Measurements from ENCODE around the gene CACNB2.

The CACNB2 gene

DNA sequence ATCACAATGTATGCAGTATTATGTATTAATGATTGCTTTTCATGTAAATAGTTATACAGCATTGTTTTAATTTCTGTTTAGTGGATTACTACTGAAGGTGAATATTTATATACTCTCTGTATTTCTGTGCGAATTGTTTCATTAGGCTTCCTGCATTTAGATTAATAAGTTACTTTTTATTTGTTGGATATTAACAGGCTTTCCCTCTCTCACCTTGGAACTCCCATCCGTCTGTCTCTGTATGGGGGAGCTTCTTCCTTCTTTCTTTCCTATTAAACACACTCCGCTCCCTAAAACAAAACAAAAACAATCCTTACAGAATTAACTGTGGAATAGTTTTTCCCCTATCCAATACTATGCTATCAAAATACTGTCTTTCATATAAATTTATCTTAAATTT, 205.1 kb downstream of the CACNB2 start:
- no peak for DNase-seq

DNA sequence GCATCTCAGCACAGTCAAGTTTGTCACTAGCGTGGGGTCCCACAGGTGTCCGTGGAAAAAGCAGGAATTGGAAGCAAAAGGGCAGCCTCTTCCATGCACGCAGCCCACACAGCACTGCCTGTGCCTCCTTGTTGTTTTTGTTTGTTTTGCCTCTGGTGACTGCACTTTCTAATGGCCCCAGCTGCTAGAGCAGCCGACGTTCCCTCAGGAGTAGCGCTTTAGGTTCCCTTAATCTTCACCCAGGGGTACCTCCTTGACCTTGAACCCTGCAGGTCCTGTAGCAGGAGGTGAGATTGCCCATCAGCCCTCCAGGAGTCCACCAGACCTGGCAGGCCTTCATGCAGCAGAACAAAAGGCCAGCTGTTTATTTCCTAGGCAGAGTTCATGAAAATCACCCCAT, 210.1 kb downstream of the CACNB2 start:
- no peak for DNase-seq

DNA sequence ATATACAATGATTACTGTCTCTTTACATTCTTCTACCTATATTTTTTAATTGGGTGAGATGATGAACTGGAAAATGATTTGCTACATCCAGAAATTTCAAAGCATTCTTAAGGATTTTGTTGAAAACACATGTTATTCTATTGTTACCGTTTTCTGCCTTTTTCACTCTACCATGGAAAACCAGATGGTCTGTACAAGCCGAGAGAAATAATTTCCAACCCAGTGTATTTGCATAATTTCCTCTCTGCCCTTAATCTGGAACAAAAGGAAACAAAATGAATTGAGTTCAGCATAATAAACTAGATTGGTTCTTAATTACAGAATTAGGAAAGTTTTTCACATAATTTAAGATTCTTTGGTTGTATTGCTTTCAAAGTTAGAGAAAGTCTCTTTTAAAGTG, 211.2 kb downstream of the CACNB2 start:
- DNase-seq: no peak

DNA sequence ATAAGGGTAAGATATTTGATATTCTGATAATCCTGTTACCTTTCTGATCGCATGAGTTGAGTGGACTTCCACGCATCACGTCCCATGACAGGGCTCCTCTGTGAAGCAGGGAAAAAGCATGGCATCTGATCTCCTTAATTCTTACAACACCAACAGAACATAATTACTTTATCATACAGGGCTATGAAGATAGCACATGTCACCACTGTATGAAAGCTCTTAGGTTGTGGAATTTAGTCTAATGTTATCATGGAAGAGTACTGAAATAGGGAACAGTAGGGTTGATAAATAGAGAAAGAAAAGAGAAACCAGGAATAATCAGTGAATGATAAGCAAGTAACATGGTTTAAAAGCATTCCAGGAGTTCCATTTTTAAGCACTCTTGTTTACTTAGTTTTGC, 212.0 kb downstream of the CACNB2 start:
- no peak for DNase-seq

DNA sequence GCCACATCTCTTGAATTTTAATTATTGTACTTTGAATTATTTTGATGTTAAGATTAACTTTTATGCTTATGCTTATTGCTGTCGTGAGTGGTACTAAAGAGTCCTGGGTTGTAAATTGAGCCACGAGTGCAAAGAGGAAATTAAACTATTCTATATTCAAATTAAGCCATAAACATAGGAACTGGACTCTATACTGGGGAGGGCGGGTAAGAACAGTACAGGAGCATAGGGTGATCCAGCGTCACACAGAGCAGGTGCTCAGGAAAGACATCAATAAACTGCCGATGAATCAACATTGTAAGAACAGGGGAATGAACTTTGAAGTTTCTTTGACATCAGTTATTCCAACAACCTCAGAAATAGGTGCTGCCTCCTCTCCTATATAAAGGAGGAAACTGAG, 219.6 kb downstream of the CACNB2 start:
- no peak for DNase-seq

DNA sequence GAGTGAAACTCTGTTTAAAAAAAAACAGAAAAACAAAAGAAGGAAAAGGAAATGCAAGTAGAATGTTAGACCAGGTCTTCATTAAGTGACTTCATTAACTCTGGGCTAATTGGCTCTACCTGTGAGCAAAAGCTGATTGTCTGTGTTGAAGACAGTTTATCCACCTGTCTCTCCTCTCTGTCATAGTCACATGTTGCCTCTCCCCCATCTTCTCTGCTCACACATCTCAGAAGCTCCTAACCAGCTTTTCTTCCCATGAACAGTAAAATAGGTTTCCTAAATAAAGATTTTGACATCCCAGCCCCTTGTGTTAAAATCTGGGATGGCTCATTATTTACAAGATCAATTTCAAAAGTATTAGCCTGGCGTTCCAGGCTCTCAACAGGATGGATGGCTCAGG, 222.7 kb downstream of the CACNB2 start:
- no peak for DNase-seq

DNA sequence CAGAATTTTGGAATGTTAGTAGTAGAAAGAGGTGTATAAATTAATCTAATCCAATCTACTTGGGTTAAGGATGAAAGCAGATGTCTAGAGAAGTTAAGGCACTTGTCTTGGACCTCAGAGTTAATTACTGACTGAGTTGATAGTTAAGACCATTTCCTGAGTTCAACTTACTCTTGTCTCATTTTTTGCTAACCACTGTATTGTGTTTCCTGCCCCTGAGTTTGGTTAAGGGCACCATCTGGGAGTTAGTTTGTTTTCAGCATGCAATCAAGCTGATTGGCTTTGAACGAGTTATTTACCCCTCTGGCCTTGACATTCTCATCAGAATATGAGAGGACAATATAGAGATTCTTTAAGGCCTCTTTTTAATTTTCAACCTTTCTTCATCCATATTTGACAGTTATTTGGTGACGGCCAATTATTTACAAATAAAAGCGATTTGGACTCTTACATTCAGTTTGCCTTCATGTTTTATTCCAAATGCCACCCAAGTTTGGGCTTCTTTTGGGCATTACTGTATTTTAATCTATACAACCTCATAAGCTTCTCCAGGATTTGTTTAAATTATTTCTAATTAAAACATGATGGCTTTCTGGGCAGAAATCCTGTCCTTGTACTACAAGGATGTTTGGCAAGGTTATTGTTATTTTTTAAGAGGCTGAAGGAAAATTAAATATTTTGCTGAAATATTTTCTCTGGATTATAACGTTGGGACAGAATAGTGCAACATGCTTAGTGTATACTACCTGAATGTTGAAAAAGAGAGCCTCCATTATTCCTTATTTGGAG, 225.0 kb downstream of the CACNB2 start:
- no peak for DNase-seq

DNA sequence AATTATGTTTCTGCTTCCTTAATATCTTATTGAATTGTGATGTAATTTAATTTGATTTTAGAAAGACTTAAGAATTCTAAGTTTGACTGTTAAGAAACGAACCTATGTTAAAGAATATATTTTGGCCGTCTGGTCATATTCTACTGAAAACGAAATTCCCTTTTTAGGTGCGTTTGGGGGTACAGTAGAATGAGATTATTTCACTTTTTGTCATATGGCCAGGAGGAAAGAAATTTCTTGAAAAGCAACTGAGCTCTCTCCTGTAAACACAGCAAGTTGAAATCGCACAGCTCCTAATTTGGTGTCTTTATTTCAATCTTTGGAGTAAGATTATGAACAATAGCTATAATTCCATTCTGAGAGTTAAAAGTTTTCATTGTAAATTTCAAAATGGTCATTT, 227.6 kb downstream of the CACNB2 start:
- no peak for DNase-seq

DNA sequence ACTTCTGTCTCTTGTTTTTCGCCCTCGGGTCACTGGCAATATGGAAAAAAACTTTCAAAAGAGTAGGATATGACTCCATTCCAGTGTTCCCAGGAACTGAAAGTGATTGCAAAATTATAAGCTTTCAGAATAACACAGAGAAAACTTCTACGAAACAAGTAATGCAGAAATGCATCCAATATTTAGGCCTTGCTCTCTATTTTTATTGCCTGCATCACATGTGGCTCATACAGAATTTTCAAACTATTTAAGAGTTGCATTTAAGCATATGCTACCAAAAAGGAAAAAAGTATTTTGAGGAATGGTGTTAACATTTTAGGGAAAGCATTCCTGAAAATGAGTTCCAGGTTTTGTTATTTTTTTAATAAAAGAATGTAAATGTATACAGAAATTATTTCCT, 228.0 kb downstream of the CACNB2 start:
- DNase-seq: no peak

DNA sequence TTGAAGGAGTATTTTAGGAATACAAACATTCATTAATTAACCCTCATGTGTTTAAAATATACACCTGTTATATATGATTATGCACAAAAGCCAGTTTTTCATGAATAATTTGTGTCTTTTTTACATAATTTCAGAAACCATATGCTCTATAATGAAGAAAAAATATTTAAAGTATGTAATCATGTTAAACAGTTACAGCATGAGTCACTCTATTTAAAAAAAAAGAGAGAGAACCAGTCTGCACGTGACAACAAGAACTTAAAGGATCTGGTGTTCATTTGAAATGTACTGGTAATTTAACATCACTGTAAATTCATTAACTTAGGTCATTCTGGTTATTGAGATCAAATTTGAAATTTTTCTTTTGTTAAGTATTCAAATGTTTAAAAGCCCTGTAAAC, 228.5 kb downstream of the CACNB2 start:
- no peak for DNase-seq

DNA sequence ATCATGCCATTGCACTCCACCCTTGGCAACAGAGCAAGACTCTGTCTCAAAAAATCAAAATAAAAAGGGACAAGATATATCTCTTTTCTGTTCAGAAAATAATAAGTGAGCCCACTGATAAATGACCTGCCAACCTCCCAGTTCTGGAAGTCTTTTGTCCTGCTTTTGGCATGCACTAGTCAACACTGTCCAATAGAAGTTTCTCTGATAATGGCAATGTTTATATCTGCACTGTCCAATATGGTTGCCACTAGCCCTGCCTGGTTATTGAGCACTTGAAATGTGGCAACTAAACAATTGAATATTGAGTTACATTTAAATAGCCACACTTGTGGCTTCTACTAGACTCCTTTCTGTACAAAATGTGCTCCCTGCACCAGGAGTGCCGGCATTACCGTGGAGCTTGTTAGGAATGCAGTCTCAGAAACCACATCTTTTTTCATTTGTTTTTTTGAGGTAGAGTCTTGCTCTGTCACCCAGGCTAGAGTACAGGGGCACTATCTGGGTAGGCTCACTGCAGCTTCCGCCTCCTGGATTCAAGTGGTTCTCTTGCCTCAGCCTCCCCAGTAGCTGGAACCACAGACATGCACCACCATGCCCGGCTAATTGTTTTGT, 229.7 kb downstream of the CACNB2 start:
- DNase-seq: no peak

DNA sequence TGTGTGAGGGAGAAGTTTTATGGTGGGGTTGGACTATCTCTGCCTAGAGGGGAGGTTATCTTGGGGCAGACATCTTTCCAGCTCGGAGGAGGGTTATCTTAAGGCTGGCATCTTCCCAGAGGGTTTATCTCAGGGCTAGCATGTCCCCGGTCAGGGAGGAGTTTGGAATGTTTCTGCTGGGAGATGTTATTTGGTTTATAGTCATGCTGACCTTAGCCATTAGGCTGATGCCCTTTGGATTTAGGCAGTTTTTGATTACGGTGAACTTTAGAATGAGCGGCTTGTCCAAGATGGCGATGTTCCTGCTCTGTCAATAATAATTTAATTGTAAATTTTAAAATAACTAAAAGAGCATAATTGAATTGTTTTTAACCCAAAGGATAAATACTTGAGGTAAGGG, 236.4 kb downstream of the CACNB2 start:
- no peak for DNase-seq

DNA sequence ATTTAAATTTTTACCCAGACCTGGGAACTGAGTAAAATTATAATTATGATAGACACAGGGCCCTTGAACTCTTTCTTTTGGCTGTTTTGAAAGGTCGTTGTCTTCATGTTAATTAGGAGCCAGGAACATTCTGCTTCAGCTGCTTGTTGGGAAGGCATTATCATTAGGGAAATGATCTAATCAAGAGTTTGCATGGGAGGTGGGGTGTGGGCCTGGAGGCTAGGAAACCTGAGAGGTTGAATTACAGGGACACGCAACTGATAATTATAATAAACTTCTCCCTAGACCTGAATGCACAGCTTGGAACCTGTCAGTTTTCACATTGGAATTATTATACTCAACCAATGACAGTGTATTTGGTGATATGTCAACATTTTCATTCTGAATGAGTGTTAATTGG, 237.7 kb downstream of the CACNB2 start:
- no peak for DNase-seq

DNA sequence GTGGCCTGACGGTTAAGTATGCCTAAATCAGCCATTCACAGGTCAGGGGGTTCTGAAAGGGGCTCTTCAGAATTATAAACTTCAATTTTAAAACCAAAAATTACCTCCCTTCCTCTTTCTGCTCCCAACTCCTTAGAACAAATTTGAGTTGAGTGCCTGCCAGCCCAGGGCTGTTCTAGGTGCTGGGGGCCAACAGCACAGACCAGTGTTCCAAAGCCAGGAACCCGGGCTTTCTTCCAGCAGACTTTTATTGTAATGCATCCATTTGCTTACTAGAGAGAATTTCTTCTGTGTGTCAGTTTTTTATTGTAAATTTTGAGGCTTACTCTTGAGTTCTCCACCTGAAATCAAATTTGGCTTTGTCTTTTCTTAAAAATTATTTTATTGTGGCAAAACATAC, 238.5 kb downstream of the CACNB2 start:
- DNase-seq: no peak

DNA sequence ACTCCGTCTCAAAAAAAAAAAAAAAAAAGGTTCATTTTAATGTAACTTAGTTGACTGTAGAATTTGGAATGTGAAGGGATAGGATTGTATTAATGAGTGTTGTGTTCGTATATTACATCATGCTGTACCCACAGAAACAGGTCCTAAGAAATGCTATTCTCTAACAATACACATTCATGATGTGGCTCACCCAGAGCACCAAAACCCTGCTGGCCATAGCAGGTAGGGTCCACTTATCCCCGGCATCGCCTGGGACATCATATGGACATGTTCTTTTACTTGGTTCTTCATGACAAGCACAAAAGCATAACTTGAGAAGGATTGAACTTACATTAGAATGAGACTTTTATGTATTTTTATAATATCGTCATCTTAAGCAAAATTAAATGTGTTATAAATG, 241.5 kb downstream of the CACNB2 start:
- no peak for DNase-seq

DNA sequence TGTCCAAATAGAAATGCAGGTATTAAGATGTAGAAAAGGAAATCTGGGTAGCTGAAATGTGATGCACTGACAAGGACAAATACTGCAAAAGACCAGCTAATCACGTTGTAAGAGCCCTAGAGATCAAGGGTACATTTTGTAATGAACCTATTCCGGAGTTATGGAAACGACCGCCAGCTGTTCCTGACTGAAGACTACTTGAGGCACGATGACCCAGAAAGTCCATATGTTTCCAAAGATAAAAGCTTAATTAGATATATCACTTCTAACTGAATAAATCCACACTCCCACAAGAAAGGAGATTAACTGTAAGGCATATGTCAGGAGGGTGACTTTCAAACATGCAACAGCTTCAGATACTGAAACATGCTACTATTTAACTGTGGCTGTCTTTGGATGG, 257.7 kb downstream of the CACNB2 start:
- DNase-seq: no peak

DNA sequence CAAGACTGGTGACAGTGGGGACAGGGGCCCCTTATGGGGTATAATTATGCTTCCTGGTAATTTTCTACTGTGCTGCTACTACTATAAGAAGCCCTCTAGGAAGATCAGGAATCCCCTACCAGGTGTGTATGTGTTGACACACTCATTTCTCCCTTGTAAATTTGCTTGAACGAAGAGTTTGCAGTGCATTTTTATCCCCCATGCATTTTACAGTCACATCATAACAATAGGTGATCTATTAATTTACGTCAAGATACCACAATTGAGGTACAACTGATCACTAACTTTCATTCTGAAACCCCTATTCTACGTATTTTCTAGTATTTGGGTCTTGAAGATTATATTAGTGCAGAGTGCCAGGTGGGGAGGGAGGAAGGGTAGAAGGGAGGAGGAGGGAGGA, 258.9 kb downstream of the CACNB2 start:
- no peak for DNase-seq

DNA sequence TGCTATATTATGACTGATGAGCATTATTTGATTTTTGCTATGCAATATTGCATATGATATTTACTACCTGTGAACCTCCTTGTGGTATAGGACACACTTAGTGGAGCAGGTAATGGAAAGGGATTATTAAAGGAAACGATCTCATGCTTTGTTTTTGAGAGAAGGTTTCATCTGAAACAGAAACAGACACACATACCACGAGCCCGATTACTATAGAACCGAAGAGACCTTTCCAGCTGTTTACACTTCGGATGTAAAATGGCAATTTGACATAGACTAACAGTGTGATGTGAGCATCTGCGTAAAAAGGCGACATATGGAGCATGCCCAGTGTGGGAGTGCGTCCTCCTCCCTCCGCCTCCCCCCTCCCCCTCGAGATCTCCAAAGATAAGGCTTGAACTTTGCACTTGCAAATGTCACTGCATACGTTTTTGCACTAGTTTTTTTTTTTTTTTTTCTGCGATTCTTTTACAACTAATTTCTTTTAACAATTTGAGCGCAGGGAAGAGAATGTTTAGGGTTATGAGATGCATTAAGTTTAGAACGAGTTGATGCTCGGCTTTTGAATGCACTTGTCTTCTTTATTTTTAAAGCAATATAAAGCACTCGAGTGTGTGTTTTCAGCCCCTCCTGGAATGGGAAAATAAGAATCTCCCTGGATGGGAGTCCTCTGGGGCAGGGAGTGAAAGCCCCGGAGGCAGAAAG, 260.1 kb downstream of the CACNB2 start:
- DNase-seq: no peak

DNA sequence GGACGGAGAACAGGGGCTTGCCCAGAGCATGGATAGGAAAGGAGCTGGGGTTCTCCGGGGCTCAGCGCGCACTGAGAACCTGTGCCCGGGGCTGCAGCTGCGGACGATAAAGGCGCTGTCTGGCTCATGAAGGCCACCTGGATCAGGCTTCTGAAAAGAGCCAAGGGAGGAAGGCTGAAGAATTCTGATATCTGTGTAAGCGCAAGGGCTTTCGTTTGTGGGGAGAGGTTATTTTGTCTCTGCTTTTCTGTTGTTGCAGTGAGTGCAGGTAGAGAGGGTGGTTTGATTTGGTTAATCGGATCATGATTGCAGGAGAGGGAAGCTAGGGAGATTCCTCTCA, 260.7 kb downstream of the CACNB2 start:
- DNase-seq: no peak

DNA sequence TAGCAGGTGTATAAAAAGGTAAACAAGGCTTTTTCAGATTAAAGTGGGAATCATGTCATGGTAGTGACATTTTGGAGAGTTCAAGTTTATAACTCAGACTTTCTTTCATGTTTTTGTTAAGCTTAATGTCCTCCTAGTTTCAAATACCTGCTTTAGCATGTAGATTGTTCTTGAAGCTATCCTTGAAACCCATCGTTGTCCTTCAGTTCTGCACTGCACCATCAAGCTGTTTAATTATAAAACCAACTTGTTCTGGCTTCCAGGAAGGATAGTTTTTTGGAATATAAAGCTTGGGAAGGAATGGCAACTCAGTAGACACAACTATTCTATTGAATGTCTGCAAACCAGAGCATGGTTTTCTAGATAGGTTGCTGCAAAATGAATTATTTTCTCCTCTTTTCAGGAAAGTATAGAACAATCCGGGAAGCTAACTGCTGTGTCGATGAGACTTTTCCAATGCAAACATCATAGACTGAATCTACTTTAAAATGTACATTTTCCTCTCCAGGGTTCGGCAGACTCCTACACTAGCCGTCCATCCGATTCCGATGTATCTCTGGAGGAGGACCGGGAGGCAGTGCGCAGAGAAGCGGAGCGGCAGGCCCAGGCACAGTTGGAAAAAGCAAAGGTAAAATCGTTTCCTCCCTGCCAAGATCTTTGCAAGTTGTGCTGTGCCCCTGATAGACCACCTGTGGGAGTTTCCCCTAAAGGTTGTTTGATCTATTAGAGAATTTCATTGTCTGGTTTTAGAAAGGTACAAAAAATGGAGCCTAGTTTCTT, 261.4 kb downstream of the CACNB2 start:
- DNase-seq: no peak

DNA sequence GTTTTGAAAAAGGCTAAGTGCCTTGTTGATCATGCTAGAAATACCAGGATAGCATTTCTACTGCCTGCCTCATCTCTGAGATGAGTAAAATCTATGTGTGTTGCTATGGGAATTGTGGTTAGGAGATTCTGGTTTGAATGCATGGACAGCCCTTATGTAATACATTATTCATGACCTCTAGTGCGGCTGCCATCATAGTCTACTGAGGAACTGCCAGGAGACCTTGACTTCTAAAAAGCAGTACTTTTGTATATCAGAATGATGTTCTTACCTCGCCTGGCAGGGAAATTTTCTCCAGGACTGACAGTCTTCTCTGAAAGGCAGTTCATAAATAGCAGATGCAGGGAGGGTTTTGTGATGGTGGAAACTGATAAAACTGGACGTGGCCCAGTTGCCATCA, 262.6 kb downstream of the CACNB2 start:
- DNase-seq: no peak

DNA sequence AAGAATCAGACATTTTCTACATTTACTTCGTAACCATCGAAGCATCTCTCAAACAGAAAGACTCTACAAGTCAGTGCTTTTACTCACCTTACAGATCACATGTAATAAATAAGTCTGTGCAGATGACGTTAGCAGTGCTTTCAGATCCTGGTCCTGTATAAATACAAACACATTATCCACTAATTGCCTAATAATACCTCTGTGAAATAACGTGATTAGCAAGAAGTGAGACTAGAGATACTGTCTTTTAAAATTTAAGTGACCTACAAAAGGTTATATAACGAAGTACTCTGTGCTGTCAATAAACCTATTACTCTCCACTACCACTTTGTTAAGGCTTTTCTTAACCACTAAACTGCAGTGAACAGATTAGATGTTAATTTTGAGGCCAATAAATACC, 264.3 kb downstream of the CACNB2 start:
- DNase-seq: no peak

DNA sequence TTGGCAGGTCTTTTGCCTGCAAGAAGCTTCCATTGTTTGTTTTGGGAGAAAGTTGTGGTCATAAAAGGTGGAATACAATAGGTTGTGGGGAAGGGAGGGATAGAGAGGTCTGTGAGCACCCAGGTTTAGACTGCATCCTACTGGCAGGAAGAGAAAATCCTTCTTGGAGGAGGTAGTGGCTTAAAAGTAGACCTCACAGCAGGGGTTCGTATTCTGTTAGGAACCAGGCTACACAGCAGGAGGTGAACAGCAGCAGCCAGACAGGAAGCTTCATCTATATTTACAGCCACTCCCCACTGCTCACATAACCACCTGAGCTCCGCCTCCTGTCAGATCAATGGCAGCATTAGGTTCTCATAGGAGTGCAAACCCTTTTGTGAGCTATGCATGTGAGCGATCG, 265.9 kb downstream of the CACNB2 start:
- no peak for DNase-seq

Measured in cortex of kidney (tissue), 1 donor.